SK-N-SH (cell line): ENCODE measurements around the gene HOXA4. TPM values are rescaled to one million over a fixed set of nuclear protein-coding genes. Genes with fewer than 3 reads are reported as not detected.
A peak's percentile ranks its signal among the peaks of the same experiment; 100 is the strongest.

Experiments
- CTCF ChIA-PET: fragments of 300-600, 350-600 bp; formaldehyde crosslinking; extraction: SDS; loops from one replicate; lab custom pipeline; 2021; lab: Yijun Ruan, JAX
- POLR2A ChIA-PET: fragments of 350-600 bp; sonication (Branson Sonifier 250); formaldehyde crosslinking; extraction: SDS; loops from one replicate; lab custom pipeline; 2020; ENCODE audit warnings: antibody characterized with exemption, inconsistent platforms; lab: Yijun Ruan, JAX
- DNase-seq: peaks from one replicate; pipeline ENCODE4 v3.0.0; 2012
- H2AFZ ChIP-seq: fragments of 200-600 bp; sonication (generic); 2 replicates; pipeline ENCODE4 v1.8.1; 2016; ENCODE audit warnings: antibody characterized with exemption, mild to moderate bottlenecking, low read depth
- H3F3A ChIP-seq: fragments of 200-600 bp; sonication (generic); replicated peaks from 2 replicates; pipeline ENCODE3; 2016; ENCODE audit warnings: antibody characterized with exemption, mild to moderate bottlenecking; ENCODE audit not compliant: insufficient read depth
- H3K27ac ChIP-seq, 2 experiments: fragments of 200-500 bp in 1 of 2; fragments of 200-600 bp in 1 of 2; sonication (Bioruptor generic) in 1 of 2; sonication (generic), shearing (Covaris generic) in 1 of 2; 2 replicates each; pipeline versions ENCODE4 v1.5.1 to v1.6.1; 2014 to 2016; ENCODE audit warnings: low read depth in 2 of 2, inconsistent platforms in 1 of 2, low read length in 1 of 2, mild to moderate bottlenecking in 1 of 2, mixed read lengths in 1 of 2
- H3K27me3 ChIP-seq: fragments of 200-600 bp; sonication (generic), shearing (Covaris generic); 2 replicates; pipeline ENCODE4 v1.6.1; 2016; ENCODE audit warnings: mixed run types; ENCODE audit not compliant: insufficient read depth
- H3K36me3 ChIP-seq, 2 experiments: fragments of 200-500 bp in 1 of 2; fragments of 200-600 bp in 1 of 2; sonication (Bioruptor generic) in 1 of 2; sonication (generic) in 1 of 2; replicated peaks in 1 of 2; 2 replicates each; pipeline versions ENCODE3 to v1.5.1; 2014 to 2016; ENCODE audit warnings: low read length in 1 of 2, mild to moderate bottlenecking in 1 of 2; ENCODE audit not compliant: insufficient read depth in 2 of 2, control insufficient read depth in 1 of 2
- H3K4me1 ChIP-seq, 2 experiments: fragments of 200-500 bp in 1 of 2; fragments of 200-600 bp in 1 of 2; sonication (Bioruptor generic) in 1 of 2; sonication (generic), shearing (Covaris generic) in 1 of 2; 2 replicates each; pipeline versions ENCODE4 v1.5.1 to v1.6.1; 2014 to 2016; ENCODE audit warnings: low read depth in 1 of 2, low read length in 1 of 2, mixed run types in 1 of 2; ENCODE audit not compliant: insufficient read depth in 2 of 2, control insufficient read depth in 1 of 2
- H3K4me2 ChIP-seq: fragments of 200-600 bp; sonication (generic), shearing (Covaris generic); 2 replicates; pipeline ENCODE4 v1.6.1; 2017; ENCODE audit warnings: mixed run types
- H3K4me3 ChIP-seq, 2 experiments: fragments of 200-500 bp in 1 of 2; fragments of 200-600 bp in 1 of 2; sonication (Bioruptor generic) in 1 of 2; sonication (generic), shearing (Covaris generic) in 1 of 2; 2 replicates each; pipeline versions ENCODE4 v1.5.1 to v1.8.1; 2014 to 2016; ENCODE audit warnings: low read depth in 2 of 2, inconsistent platforms in 1 of 2, low read length in 1 of 2, mild to moderate bottlenecking in 1 of 2, mixed read lengths in 1 of 2, moderate library complexity in 1 of 2
- H3K79me2 ChIP-seq: fragments of 200-600 bp; sonication (generic); 2 replicates; pipeline ENCODE4 v1.8.1; 2017; ENCODE audit warnings: mild to moderate bottlenecking; ENCODE audit not compliant: insufficient read depth
- H3K9ac ChIP-seq: fragments of 200-600 bp; sonication (generic); 2 replicates; pipeline ENCODE4 v1.6.1; 2017; ENCODE audit warnings: mixed run types
- H3K9me2 ChIP-seq: fragments of 200-600 bp; sonication (generic); 2 replicates; pipeline ENCODE4 v1.6.1; 2017; ENCODE audit warnings: mixed run types
- H3K9me3 ChIP-seq: fragments of 200-600 bp; sonication (generic); 2 replicates; pipeline ENCODE4 v1.6.1; 2017; ENCODE audit warnings: mixed run types, mild to moderate bottlenecking, moderate library complexity
- H4K20me1 ChIP-seq: fragments of 200-600 bp; sonication (generic); 2 replicates; pipeline ENCODE4 v1.6.1; 2017; ENCODE audit warnings: mild to moderate bottlenecking, mixed run types; ENCODE audit not compliant: insufficient read depth
- CHD2 ChIP-seq: fragments of 150-350 bp; IDR thresholded peaks from 2 replicates; pipeline ENCODE4 v1.6.1; 2018; ENCODE audit warnings: low read length; ENCODE audit not compliant: partially characterized antibody
- ELF1 ChIP-seq: IDR thresholded peaks from 2 replicates; pipeline ENCODE4 v1.4.0; 2012
- EZH2phosphoT487 ChIP-seq: fragments of 200-600 bp; sonication (generic); IDR thresholded peaks from 2 replicates; pipeline ENCODE4 v1.6.1; 2017; ENCODE audit warnings: low read depth, mixed run types, mild to moderate bottlenecking, antibody characterized with exemption, moderate library complexity, borderline replicate concordance
- FOSL2 ChIP-seq: IDR thresholded peaks from 2 replicates; pipeline ENCODE4 v1.4.0; 2012; ENCODE audit warnings: low read depth, mild to moderate bottlenecking, moderate library complexity, borderline replicate concordance
- GATA2 ChIP-seq: sonication (generic); formaldehyde crosslinking; IDR thresholded peaks from 2 replicates; pipeline ENCODE4 v1.5.0; 2020; ENCODE audit warnings: mild to moderate bottlenecking, missing genetic modification reagents
- JUND ChIP-seq: IDR thresholded peaks from 2 replicates; pipeline ENCODE4 v1.4.0; 2012
- MAX ChIP-seq: IDR thresholded peaks from 2 replicates; pipeline ENCODE4 v1.4.0; 2012; ENCODE audit warnings: low read depth
- MXI1 ChIP-seq: IDR thresholded peaks from 2 replicates; pipeline ENCODE4 v1.6.1; 2012; ENCODE audit warnings: mild to moderate bottlenecking, low read depth, low read length, improper control_type of control experiment
- NRF1 ChIP-seq: IDR thresholded peaks from 2 replicates; pipeline ENCODE4 v1.6.1; 2012; ENCODE audit warnings: low read depth, mild to moderate bottlenecking, low read length
- RFX5 ChIP-seq: IDR thresholded peaks from 2 replicates; pipeline ENCODE4 v1.6.1; 2012; ENCODE audit warnings: mild to moderate bottlenecking, improper control_type of control experiment, low read length
- RXRA ChIP-seq: IDR thresholded peaks from 2 replicates; pipeline ENCODE4 v1.4.0; 2012; ENCODE audit warnings: low read depth, mild to moderate bottlenecking, borderline replicate concordance
- TCF12 ChIP-seq: IDR thresholded peaks from 2 replicates; pipeline ENCODE4 v1.4.0; 2012
- USF1 ChIP-seq: IDR thresholded peaks from 2 replicates; pipeline ENCODE4 v1.4.0; 2012; ENCODE audit warnings: low read depth, borderline replicate concordance
- USF2 ChIP-seq: fragments of 150-350 bp; IDR thresholded peaks from 2 replicates; pipeline ENCODE4 v1.6.1; 2017; ENCODE audit warnings: antibody characterized with exemption, low read length, low read depth, borderline replicate concordance
- WGBS: methylation state at CpG from one replicate; pipeline ENCODE4 v1.1.6; 2017; ENCODE audit warnings: low lambda C conversion rate; 5-methylcytosine and 5-hydroxymethylcytosine counted together
- polyA plus RNA-seq, 3 experiments: library from polyadenylated mRNA; depleted of rRNA; stranded (reverse); fragments of >200 nt; gene quantifications; 2 replicates each; pipeline ENCODE4 v1.2.3, GENCODE V29; 2012
- TF ChIP-seq, protein P1 (sequence below): fragments of 150-350 bp; IDR thresholded peaks from 2 replicates; pipeline ENCODE4 v1.6.1; 2016; ENCODE audit warnings: mild to moderate bottlenecking, low read depth, low read length
- TF ChIP-seq, protein P2 (sequence below): IDR thresholded peaks from 2 replicates; pipeline ENCODE4 v1.4.0; 2012; ENCODE audit warnings: low read depth, borderline replicate concordance

Gene HOXA4
- polyA plus RNA-seq, 1 of the 3 experiments (the other 2 are of a cell fraction): not detected

DNA sequence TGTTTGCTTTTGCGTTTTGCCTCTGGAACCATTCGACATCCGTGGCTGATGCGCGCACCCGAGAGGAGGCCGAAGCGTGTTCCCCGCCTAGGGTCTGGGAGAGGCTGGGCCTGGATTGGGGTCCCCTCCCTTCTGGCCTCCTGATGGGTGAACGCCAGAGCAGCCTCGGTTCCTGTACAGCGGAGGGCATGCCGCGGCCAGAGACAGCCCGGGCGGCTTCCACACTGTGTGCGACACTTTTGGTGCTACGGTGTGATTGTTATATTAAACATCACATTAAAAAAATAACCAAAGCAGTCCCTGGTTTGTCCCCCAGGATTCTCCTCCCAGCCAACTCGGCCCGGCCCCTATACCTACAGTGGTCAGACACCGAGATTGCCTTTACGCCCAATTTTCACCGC is 29.6 kb upstream of the HOXA4 start:
- TF ChIP-seq JUND (no peak), FOSL2 (no peak), CHD2 (no peak), GATA2 (CRISPR knock-in tag) (no peak), USF1 (no peak), TCF12 (no peak), EZH2phosphoT487 (no peak), NRF1 (no peak), RFX5 (no peak), RXRA (no peak), MXI1 (no peak), USF2 (no peak), ELF1 (no peak), MAX (no peak)
- TF ChIP-seq, protein P1, sequence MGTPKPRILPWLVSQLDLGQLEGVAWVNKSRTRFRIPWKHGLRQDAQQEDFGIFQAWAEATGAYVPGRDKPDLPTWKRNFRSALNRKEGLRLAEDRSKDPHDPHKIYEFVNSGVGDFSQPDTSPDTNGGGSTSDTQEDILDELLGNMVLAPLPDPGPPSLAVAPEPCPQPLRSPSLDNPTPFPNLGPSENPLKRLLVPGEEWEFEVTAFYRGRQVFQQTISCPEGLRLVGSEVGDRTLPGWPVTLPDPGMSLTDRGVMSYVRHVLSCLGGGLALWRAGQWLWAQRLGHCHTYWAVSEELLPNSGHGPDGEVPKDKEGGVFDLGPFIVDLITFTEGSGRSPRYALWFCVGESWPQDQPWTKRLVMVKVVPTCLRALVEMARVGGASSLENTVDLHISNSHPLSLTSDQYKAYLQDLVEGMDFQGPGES: no peak
- TF ChIP-seq, protein P2, sequence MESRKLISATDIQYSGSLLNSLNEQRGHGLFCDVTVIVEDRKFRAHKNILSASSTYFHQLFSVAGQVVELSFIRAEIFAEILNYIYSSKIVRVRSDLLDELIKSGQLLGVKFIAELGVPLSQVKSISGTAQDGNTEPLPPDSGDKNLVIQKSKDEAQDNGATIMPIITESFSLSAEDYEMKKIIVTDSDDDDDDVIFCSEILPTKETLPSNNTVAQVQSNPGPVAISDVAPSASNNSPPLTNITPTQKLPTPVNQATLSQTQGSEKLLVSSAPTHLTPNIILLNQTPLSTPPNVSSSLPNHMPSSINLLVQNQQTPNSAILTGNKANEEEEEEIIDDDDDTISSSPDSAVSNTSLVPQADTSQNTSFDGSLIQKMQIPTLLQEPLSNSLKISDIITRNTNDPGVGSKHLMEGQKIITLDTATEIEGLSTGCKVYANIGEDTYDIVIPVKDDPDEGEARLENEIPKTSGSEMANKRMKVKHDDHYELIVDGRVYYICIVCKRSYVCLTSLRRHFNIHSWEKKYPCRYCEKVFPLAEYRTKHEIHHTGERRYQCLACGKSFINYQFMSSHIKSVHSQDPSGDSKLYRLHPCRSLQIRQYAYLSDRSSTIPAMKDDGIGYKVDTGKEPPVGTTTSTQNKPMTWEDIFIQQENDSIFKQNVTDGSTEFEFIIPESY: no peak
- H3K9me2 ChIP-seq: no peaks in the 10 kb centered on the region
- peaks cover 91% of the 10 kb centered on the region for H3K27me3 ChIP-seq
- H3K4me1 ChIP-seq: peaks cover 0 to 8% of the 10 kb centered on the region in 2 experiments; a peak in 1 of 4 replicates
- H3K9ac ChIP-seq: no peak overlapping the region
- peak overlapping the region; percentile 39 to 70; a peak in 3 of 4 replicates for H3K4me3 ChIP-seq
- H2AFZ ChIP-seq: peak overlapping the region; percentile 99
- H3K27ac ChIP-seq: no peak overlapping the region
- ChIA-PET CTCF (interaction anchor here (0.6 to 12.1 kb wide), 38 partner anchors 12 to 1281 kb away, joined by 3 to 270 read pairs (median 6); partner anchors contain the start of genes HOXA10, HOXA11, HOXA3 and HOXA5), POLR2A (interaction anchor here (1.3 kb wide), 1 partner anchor 10 kb away, joined by 3 read pairs; no protein-coding TSS in a partner anchor)
- H3F3A ChIP-seq: peaks cover 10% of the 10 kb centered on the region
- H3K9me3 ChIP-seq: no peaks in the 10 kb centered on the region
- peak overlapping the region; percentile 97 for H3K4me2 ChIP-seq
- DNase-seq: no peak
- no peaks in the 10 kb centered on the region for H4K20me1 ChIP-seq
- no peaks in the 10 kb centered on the region for H3K79me2 ChIP-seq
- H3K36me3 ChIP-seq: no peaks in the 10 kb centered on the region
- 82% methylated on average over 20 of the region's 23 CpGs for WGBS
